ENCODE data around the gene DNAH6. TPM values are rescaled to one million over a fixed set of nuclear protein-coding genes. Genes with fewer than 3 reads are reported as not detected.

Gene DNAH6
- total RNA-seq, 1 donor from 2014 or later = 6.3 TPM

DNA sequence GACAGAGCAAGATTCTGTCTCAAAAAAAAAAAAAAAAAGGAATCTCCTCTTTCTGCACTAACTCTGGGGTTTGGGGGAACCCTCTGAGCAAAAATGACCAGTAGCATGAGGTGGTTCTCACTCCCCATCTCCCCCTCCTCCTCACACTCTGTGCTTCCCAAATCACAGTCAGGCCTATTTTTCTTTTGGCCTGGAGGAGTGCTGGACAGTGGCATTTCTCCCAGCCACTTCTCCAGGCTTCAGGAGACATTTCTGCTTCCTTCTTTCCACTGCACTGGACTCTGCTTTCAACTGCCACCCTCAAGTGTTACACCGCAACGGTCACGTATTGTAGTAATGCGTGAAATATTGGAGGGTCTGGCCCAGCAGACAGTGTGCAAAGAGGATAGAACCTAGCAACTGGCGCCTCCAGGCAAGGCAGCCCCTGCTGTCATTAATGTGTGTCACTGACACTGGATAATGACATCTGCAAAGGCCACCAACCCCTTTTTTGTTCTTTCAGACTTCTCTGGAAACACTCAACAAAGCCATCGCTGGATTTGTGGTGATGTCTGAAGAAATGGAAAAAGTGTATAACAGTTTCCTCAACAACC lies 295.6 kb downstream of the DNAH6 start:
- no peak overlapping the region for H3K27ac ChIP-seq
- no peaks in the 10 kb centered on the region for H3K36me3 ChIP-seq
- H3K4me3 ChIP-seq = no peak overlapping the region
- no peaks in the 10 kb centered on the region for H3K9me3 ChIP-seq
- no peaks in the 10 kb centered on the region for H3K27me3 ChIP-seq (ENCODE audit: low read depth)
- intact Hi-C loops (cut with DNase I) = no loop called here
- no peak for DNase-seq
- ATAC-seq = no peak
- TF ChIP-seq, protein P1, sequence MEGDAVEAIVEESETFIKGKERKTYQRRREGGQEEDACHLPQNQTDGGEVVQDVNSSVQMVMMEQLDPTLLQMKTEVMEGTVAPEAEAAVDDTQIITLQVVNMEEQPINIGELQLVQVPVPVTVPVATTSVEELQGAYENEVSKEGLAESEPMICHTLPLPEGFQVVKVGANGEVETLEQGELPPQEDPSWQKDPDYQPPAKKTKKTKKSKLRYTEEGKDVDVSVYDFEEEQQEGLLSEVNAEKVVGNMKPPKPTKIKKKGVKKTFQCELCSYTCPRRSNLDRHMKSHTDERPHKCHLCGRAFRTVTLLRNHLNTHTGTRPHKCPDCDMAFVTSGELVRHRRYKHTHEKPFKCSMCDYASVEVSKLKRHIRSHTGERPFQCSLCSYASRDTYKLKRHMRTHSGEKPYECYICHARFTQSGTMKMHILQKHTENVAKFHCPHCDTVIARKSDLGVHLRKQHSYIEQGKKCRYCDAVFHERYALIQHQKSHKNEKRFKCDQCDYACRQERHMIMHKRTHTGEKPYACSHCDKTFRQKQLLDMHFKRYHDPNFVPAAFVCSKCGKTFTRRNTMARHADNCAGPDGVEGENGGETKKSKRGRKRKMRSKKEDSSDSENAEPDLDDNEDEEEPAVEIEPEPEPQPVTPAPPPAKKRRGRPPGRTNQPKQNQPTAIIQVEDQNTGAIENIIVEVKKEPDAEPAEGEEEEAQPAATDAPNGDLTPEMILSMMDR (IDR thresholded peaks at IDR 0.05) = no peak
- H3K4me1 ChIP-seq = peaks cover 7% of the 10 kb centered on the region

DNA sequence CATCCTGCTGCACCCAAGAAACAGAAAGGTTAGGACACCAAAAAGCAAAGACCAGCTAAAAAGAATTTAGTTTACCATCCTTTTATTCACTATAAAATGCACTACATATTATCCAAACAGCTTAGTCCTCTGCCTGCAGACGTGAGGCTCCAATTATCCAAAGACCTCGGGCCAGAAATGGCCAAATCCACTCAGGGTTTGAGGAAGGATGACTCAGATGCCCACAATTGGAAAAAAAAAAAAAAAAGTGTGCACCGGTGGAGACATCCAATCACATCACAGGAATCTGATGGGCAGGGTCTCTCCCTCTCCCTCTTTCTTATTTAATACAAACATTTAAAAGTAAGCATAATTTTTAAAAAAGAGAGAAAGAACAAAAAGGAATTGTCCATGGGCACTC lies 298.8 kb downstream of the DNAH6 start:
- intact Hi-C loops (cut with DNase I) = no loop called here
- DNase-seq (no peak), ATAC-seq (no peak)
- TF ChIP-seq, protein P1 (IDR thresholded peaks at IDR 0.05) = no peak
- Histone ChIP-seq H3K9me3 (no peaks in the 10 kb centered on the region), H3K4me3 (no peak overlapping the region), H3K4me1 (no peaks in the 10 kb centered on the region), H3K36me3 (no peaks in the 10 kb centered on the region), H3K27me3 (ENCODE audit: low read depth) (no peaks in the 10 kb centered on the region), H3K27ac (no peak overlapping the region)

DNA sequence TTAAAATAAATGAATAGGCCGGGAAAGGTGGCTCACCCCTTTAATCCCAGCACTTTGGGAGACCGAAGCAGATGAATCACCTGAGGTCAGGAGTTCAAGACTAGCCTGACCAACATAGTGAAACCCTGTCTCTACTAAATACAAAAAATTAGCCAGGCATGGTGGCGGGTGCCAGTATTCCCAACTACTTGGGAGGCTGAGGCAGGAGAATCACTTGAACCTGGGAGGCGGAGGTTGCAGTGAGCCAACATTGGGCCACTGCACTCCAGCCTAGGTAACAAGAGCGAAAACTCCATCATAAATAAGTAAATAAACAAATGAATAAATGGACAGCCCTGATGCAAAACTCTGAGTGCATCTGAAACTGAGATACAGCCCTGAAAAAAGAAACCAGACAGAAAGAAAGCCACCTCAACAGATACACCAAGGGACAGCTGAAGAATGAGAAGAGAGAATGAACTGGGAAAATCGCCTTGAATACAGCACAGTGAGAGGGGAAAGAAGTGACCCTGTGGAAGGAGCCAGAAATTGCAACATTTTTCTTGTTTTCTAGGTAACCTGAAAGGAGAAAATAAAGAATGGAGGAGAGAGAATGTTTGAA lies 300.2 kb downstream of the DNAH6 start:
- Histone ChIP-seq H3K36me3 (no peaks in the 10 kb centered on the region), H3K27me3 (ENCODE audit: low read depth) (no peaks in the 10 kb centered on the region), H3K4me3 (no peak overlapping the region), H3K9me3 (no peaks in the 10 kb centered on the region), H3K27ac (no peak overlapping the region), H3K4me1 (no peaks in the 10 kb centered on the region)
- ATAC-seq = no peak
- intact Hi-C loops (cut with DNase I) = no loop called here
- TF ChIP-seq, protein P1 (IDR thresholded peaks at IDR 0.05) = no peak
- no peak for DNase-seq

DNA sequence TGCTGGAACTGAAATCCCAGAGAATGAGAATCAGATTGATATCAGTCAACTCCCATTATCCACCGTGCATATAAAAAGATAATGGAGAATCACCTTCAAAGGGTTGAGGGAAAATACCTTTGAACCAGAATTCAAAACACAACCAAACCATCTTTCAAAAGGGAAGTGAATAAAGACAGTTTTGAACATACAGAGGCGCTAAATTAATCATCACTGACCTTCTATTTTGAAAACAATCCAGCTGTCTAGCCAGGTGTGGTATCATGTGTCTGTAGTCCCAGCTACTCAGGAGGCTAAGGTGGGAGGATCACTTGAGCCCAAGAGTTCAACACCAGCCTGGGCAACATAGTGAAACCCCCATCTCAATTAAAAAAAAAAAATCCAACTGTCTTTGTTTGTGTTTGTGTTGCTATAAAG lies 300.9 kb downstream of the DNAH6 start:
- intact Hi-C loops (cut with DNase I) = no loop called here
- Histone ChIP-seq H3K27ac (no peak overlapping the region), H3K27me3 (ENCODE audit: low read depth) (no peaks in the 10 kb centered on the region), H3K4me1 (no peaks in the 10 kb centered on the region), H3K9me3 (no peaks in the 10 kb centered on the region), H3K4me3 (no peak overlapping the region), H3K36me3 (no peaks in the 10 kb centered on the region)
- TF ChIP-seq, protein P1 (IDR thresholded peaks at IDR 0.05) = no peak
- no peak for ATAC-seq
- no peak for DNase-seq

DNA sequence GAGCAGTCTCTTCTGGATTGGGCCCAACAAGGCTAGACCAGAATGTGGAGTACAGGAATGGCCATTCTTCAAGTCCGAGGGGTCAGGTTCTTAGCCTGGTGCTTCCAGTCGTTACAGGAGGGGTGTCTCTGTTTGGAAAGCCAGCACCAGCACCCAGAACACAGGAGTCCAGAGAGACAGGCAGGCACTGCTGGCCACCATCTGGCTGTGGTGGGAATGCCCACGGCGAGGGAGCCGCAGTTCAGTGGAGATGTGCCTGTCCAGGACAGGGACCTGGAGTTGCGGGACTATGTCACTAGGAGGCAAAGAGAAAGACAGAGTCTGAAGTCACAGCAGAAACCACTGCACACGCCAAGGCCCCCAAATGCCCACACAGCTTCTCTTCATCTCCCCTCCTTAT lies 305.5 kb downstream of the DNAH6 start:
- Histone ChIP-seq H3K9me3 (no peaks in the 10 kb centered on the region), H3K4me1 (no peaks in the 10 kb centered on the region), H3K4me3 (no peak overlapping the region), H3K27ac (no peak overlapping the region), H3K27me3 (ENCODE audit: low read depth) (no peaks in the 10 kb centered on the region), H3K36me3 (no peaks in the 10 kb centered on the region)
- DNase-seq = no peak
- TF ChIP-seq, protein P1 (IDR thresholded peaks at IDR 0.05) = no peak
- intact Hi-C loops (cut with DNase I) = no loop called here
- ATAC-seq = no peak

Data from lower lobe of right lung (tissue), 2 donors.